ENCODE measurements around the gene RTN4RL1.

DNA sequence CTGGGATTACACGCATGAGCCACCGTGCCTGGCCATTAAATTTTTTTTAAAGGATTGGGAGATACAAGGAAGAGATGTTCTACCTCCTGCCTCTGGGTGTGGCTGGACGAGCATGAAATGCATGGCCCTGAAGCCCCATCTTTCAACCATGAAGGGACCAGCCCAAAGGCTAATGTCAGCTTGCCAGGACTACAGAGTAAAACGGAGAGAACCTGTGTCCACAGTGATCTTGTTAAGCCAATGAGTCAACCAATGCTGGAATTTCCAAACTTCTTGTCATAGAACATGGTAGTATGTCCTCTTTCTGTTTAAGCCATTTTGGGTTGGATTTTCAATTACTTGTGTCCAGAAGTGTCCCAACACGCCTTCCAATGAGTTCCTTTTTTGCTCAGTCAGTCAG is 71.3 kb downstream of the RTN4RL1 start:
- TF ChIP-seq, protein P1, sequence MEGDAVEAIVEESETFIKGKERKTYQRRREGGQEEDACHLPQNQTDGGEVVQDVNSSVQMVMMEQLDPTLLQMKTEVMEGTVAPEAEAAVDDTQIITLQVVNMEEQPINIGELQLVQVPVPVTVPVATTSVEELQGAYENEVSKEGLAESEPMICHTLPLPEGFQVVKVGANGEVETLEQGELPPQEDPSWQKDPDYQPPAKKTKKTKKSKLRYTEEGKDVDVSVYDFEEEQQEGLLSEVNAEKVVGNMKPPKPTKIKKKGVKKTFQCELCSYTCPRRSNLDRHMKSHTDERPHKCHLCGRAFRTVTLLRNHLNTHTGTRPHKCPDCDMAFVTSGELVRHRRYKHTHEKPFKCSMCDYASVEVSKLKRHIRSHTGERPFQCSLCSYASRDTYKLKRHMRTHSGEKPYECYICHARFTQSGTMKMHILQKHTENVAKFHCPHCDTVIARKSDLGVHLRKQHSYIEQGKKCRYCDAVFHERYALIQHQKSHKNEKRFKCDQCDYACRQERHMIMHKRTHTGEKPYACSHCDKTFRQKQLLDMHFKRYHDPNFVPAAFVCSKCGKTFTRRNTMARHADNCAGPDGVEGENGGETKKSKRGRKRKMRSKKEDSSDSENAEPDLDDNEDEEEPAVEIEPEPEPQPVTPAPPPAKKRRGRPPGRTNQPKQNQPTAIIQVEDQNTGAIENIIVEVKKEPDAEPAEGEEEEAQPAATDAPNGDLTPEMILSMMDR (IDR thresholded peaks at IDR 0.05 in 8 of 11, conservative IDR thresholded peaks at IDR 0.05 in 3 of 11): no peak
- no peak for TF ChIP-seq POLR2AphosphoS5 (IDR thresholded peaks at IDR 0.05)

Measured in spleen (tissue), 7 donors.